CD1c-positive myeloid dendritic cell (primary cell): Measurements from ENCODE around the gene FKBP5.
A peak's percentile ranks its signal among the peaks of the same experiment; 100 is the strongest.
"Not testable (repeated sequence)": the region's sequence is repeated elsewhere in the genome, so short reads cannot be mapped to it uniquely, and the experiment has no call there.

ENCODE experiments used
- DNase-seq: peaks from one replicate; pipeline ENCODE4 v3.0.0-alpha.2; 2016; ENCODE audit errors: extremely low spot score

Gene FKBP5

GRCh38 chr6:35611240-35611639 is 77.5 kb downstream of the FKBP5 start:
- DNase-seq: no peak

DNA sequence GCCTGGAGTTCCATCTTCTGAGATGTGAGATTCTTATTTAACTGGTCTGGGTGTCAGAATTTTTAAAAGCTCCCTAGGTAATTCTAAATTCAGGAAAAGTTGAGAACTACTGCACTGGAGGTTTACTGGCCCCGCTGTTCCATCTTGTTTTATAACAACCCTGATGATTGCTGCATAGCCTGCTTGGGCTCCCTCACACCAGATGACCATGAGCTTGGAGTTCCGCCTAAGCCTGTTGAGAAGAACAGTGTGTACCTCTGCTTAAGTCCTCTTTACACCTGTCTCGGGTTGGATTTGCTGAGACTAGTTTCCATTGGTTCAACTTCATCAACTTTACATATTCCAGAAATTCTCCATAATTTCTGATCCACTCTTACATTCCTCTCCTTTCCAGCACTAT is 77.9 kb downstream of the FKBP5 start:
- no peak for DNase-seq

GRCh38 chr6:35609588-35609987 is 79.1 kb downstream of the FKBP5 start:
- no peak for DNase-seq

GRCh38 chr6:35607517-35608233 is 81.0 kb downstream of the FKBP5 start:
- no peak for DNase-seq

DNA sequence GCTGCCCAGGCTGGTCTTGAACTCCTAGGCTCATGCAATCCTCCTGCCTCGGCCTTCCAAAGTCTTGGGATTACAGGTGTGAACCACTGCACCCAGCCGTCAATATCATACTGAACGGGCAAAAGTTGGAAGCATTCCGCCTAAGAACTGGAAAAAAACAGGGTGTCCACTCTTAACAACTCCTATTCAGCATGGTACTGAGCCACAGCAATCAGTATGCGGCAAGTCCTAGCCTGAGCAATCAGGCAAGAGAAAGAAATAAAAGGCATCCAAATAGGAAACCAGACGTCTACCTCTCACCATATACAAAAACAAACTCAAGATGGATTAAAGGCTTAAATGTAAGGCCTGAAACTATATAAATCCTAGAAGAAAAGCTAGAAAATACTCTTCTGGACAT is 83.1 kb downstream of the FKBP5 start:
- DNase-seq: no peak

DNA sequence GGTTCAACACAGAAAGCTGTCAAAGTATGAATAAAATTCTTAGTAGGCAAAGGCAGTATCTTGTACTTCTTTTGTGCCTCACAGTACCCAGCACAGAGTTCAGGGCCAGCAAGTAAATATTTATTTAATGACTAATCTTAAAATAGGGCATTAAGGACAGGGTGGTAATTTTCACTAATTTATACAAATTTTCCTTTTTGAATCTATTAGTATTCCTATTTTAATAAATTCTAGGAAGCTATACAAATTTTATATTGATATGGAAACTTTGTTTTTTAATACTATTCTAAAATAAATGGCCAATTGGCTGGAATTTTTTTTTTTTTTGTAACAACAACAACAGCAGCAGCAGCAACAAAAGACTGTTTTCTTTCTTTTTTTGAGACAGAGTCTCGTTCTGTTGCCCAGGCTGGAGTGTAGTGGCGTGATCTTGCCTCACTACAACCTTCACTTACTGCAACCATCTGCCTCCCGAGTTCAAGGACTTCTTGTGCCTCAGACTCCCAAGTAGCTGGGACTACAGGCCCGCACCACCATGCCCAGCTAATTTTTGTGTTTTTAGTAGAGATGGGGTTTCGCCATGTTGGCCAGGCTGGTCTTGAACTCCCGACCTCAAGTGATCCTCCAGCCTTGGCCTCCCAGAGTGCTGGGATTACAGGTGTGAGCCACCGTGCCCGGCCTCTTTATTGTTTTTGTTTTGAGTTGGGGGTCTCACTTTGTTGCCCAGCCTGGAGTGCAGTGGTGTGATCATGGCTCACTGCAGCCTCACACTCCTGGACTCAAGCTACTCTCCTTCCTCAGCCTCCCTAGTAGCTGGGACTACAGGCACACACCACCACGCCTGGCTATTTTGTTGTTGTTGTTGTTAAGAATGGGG is 85.2 kb downstream of the FKBP5 start:
- DNase-seq: no peak

DNA sequence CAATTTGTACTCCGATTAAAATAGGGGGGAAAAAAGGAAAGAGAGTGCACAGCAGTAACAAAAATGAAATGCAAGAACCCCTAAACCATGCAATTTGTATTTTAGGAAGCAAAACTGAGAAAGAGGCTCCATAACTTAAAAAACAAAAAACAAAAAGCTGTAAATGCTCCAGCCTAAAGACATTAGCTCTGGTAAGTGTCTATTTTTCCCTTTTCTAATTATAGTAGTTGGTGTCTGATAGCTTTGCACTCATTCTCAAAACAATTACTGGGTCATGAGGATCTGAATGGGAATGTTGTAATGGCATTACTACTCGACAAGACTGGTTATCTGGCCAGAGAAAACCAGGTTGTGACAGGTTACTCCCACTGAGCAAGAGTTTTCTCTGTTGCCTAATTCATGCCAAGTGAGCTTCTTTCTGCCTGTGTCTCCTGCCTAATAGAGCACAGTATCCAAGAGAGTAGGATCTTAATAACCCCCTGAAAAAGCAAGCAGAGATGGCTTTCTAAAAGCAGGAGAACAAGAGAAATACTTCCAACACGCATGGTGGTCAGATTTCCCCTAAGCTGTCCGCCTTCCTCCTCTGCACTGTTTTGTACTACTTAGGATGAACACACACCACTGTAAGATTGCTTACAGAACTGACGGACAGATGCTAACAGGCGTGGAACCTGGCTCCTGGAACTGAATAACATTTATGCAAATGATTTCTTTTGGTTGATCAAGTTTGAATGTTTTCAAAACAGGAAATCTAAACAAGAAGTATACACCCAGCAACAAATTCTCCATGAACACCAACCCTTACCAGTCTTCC is 86.4 kb downstream of the FKBP5 start:
- DNase-seq: peak; percentile 44

DNA sequence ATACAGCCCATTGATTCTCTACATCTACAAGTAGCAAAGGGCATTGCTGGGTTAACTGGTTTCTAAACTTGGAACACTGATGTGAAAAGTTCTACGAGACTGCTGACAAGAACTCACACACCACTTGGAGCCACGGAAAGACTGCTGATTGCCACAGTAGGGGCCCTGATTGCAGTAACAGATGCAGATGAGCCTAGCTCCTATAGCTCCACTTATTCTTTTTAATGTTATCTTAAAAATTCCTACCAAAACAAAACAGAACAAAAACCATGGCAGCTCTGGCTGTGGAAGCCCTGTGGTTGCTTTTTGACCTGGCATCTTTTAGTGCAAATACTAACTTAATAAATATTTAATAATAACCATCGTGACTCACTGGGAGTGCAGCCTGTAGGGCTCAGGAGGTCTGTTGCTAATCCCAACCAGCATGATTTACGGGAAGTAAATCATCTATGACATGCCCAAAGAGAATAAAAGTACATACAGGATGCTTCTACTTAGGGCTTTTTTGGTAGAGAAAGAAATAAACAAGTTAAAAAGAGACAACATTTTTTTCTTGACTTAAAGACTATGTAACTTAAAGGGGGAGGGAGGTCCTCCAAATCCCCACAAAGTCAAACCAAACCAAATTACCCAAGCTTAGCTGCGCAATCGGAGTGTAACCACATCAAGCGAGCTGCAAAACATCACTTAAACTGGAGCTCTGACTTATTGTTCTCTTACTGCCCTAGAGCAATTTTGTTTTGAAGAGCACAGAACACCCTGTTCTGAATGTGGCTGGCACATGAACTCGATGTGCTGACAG is 87.2 kb downstream of the FKBP5 start:
- peak; percentile 53 for DNase-seq

DNA sequence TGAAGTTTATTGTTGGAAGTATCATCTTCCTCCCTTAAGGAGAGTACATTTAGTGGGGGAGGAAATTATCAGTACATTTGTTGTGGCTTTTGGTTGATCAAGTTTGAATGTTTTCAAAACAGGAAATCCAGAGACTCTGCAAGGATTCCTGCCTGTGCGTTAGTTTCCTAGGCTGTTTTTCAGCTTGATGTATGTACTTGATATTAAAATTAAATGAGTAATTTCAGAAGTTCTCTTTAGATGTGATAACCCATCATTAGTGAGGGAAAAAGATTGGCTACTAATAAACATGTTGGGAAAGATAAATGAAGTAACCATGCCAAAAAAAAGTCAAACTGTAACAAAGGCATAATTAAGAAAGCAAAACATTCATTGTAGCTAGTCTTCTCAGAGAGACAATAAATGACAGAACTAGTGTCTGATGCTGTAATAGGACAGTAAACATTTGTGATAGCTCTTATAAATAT is 88.0 kb downstream of the FKBP5 start:
- DNase-seq: no peak

DNA sequence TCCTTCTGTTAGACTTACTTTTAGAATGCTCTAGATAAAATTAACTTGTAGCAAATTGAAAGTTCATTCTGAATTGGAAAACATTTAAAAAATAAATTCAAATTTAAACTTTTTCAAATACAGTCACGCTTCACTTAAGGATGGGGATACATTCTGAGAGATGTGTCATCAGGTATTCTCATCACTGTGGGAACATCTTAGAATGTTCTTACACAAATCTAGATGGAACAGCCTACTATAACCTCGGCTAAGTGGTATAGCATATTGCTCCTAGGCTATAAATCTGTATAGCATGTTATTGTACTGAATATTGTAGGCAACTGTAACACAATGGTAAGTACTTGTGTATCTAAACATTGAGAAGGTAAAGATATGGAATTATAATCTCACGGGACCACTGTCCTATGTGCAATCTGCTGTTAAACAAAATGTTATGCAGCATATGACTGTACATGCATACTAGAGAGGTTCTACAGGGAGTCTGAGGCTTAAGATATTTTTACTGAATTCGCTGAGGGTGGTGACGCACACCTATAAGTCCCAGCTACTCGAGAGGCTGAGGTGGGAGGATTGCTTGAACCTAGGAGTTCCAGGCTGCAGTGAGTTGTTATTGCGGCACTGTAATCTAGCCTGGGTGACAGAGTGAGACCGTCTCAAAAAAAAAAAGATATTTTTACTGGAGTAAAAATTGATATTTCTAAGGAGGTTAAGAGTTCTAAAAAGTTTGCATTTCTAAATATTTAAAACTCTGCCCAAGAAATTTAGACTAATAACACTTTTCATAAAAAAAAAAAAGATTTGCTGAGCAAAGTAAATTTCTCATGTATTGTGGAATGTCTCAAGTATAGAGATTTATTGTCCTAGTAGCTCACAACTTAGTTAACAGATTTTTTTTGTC is 88.7 kb downstream of the FKBP5 start:
- no peak for DNase-seq

DNA sequence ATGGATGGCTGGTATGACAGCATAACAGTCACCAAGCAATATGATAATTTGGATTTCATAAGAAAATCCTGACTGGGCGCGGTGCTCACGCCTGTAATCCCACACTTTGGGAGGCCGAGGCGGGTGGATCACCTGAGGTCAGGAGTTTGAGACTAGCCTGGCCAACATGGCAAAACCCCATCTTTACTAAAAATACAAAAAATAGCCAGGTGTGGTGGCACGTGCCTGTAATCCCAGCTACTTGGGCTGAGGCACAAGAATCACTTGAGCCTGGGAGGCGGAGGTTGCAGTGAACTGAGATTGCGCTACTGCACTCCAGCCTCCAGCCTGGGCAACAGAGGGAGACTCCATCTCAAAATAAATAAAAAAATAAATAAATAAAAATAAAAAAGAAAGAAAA is 90.1 kb downstream of the FKBP5 start:
- DNase-seq: not testable (repeated sequence)

DNA sequence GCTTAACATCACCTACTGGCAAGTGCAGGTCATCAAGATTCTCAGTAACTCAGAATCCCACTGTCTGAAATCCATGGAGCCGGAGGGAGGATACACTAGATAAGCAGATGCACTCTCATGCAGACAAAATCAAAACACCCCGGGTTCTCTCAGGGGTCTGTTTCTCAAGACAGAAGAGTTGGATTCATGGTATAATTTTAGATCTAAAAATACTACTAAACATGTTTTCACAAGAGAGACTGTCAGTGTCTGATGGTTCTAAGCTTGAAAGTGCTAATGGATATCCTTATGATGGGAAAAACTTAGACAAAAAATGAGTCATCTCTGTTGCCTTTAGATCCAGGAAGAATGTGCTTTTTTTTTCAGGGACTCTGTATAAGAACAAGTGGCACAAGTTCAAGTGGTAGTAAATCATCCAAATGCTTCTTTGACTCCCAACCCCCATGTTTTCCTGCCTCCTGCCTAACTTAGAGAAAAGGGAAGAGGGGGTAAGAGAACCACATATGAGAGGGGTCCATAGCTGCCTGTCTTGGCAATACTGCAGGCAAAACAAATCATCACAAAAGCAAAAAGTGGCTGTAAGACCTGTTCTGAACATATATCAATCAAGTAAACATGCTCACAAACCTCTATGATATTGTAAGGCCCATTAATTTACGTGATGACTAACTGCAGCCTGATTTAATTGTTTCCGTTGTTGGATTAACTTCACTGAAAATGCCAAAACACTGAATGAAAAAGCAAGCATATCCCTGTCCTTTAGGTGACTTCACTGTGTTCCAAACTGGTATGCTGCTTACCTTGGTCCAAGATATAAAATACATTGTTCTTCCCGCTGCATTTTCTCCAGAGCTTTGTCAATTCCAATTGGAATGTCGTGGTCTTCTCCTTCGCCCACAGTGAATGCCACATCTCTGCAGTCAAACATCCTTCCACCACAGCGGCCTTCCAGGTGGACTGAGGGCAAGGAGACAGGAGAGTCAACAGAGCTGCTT is 92.0 kb downstream of the FKBP5 start:
- DNase-seq: no peak

GRCh38 chr6:35594503-35595186 is 94.1 kb downstream of the FKBP5 start:
- DNase-seq: no peak

DNA sequence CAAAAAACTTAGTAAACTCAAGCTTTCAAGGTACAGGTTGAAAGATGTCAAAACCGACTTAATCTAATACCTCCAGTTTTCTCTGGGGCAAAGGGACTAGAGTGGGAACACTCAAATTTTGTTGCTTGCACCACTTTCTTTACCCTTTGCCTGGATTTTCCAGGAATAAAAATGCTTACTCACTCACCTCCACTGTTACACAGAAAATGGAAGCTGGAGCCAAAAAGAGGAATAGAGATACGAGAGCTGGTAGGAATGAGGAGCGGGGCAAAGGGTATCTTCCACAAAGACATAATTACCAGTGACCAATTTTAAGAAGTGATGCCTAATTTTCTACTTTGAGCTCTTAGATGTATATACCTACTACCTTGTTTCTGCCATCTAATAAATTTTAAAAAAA is 96.5 kb downstream of the FKBP5 start:
- peak; percentile 73 for DNase-seq

- no peak for DNase-seq
Observed at GRCh38 chr6:35590622-35591066, 98.1 kb downstream of the FKBP5 start.

- no peak for DNase-seq
Observed at GRCh38 chr6:35589904-35590303, 98.8 kb downstream of the FKBP5 start.

DNA sequence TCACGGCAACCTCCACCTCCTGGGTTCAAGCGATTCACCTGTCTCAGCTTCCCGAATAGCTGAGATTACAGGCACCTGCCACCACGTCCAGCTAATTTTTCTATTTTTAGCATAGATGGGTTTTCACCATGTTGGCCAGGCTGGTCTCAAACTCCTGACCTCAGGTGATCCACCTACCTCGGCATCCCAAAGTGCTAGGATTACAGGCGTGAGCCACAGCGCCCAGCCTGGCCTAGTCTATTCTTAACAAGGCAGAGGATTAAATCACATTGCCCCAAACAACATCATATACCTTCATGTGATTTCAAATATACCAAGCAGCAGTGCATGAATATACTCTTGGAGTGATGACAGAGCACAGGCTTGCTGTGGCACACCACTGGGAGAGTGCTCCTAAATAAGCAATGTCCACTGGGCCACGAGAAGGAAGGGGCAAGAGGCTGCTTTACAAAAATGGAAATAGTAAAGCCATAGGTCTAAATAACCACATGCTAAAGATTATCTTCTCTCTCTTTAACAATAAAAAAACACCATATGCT is 99.4 kb downstream of the FKBP5 start:
- no peak for DNase-seq

GRCh38 chr6:35587167-35587566 is 101.5 kb downstream of the FKBP5 start:
- no peak for DNase-seq
